ENCODE measurements around the gene PRPF38B.
"Not testable (repeated sequence)": the region's sequence is repeated elsewhere in the genome, so short reads cannot be mapped to it uniquely, and the experiment has no call there.

Gene PRPF38B

GRCh38 chr1:108699375-108700332 is 7.5 kb downstream of the PRPF38B start:
- Histone ChIP-seq H3K9ac (ENCODE audit: low read length) (no peak overlapping the region), H3K9me2 (replicated peaks; ENCODE audit: insufficient read depth, low read length) (no peaks in the 10 kb centered on the region), H3K79me2 (ENCODE audit: low read length) (peaks cover 20% of the 10 kb centered on the region), H3K4me1 (ENCODE audit: low read length) (no peaks in the 10 kb centered on the region), H2AFZ (ENCODE audit: low read length) (no peak overlapping the region), H3K36me3 (replicated peaks; ENCODE audit: insufficient read depth, low read length) (peaks cover 3% of the 10 kb centered on the region; the same call in 1 of the 2 replicates), H3K4me2 (ENCODE audit: low read depth, low read length) (no peak overlapping the region), H4K20me1 (ENCODE audit: insufficient read depth, low read length) (peaks cover 7% of the 10 kb centered on the region; the same call in 1 of the 2 replicates), H3K4me3 (ENCODE audit: low read length) (no peak overlapping the region), H3K9me3 (replicated peaks; ENCODE audit: insufficient read depth, low read length) (no peaks in the 10 kb centered on the region), H3K27ac (ENCODE audit: low read length) (no peak overlapping the region), H3K27me3 (replicated peaks; ENCODE audit: insufficient read depth, low read length) (no peaks in the 10 kb centered on the region), H3F3A (ENCODE audit: insufficient read depth, low read length) (no peaks in the 10 kb centered on the region)
- TF ChIP-seq, protein P1, sequence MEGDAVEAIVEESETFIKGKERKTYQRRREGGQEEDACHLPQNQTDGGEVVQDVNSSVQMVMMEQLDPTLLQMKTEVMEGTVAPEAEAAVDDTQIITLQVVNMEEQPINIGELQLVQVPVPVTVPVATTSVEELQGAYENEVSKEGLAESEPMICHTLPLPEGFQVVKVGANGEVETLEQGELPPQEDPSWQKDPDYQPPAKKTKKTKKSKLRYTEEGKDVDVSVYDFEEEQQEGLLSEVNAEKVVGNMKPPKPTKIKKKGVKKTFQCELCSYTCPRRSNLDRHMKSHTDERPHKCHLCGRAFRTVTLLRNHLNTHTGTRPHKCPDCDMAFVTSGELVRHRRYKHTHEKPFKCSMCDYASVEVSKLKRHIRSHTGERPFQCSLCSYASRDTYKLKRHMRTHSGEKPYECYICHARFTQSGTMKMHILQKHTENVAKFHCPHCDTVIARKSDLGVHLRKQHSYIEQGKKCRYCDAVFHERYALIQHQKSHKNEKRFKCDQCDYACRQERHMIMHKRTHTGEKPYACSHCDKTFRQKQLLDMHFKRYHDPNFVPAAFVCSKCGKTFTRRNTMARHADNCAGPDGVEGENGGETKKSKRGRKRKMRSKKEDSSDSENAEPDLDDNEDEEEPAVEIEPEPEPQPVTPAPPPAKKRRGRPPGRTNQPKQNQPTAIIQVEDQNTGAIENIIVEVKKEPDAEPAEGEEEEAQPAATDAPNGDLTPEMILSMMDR (IDR thresholded peaks at IDR 0.05; ENCODE audit: low read length): no peak
- no peak for TF ChIP-seq EZH2phosphoT487 (IDR thresholded peaks at IDR 0.05; ENCODE audit: low read length)
- DNase-seq: no peak

DNA sequence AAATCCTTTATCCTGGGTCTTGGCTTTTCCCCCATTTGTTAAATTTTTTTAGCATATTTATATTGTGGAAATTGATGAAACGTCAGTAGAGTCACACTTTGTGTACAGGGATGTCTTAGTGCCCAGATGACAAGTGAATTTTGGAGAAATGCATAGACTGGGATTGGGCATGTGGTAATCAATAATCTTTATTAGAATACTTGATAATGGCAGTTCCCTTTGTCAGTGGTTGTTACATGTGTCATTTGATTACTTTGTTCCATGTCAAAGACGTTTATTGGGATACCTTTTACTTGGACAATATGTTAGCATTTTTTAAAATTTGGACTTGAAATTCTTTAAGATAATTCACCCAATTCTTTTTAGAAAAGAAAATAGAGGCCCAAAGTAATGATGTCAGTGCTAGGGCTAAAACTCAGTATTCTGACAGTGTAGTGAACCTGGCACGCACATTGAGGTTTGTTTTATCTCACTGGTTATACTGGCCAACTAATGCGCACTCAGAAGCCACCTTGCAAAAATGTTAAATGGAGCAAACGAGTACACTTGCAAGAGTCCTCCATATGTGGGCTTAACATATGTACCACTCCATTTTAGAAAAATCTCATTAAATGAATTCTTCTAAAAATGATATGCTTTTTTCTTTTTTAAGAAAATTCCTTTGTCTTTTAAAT is 9.2 kb downstream of the PRPF38B start:
- Histone ChIP-seq H3K27me3 (replicated peaks; ENCODE audit: insufficient read depth, low read length) (no peaks in the 10 kb centered on the region), H3K4me1 (ENCODE audit: low read length) (no peaks in the 10 kb centered on the region), H2AFZ (ENCODE audit: low read length) (no peak overlapping the region), H3F3A (ENCODE audit: insufficient read depth, low read length) (no peaks in the 10 kb centered on the region), H3K36me3 (replicated peaks; ENCODE audit: insufficient read depth, low read length) (peaks cover 3% of the 10 kb centered on the region; the same call in 1 of the 2 replicates), H3K9ac (ENCODE audit: low read length) (no peak overlapping the region), H3K27ac (ENCODE audit: low read length) (no peak overlapping the region), H3K79me2 (ENCODE audit: low read length) (peaks cover 4% of the 10 kb centered on the region), H3K9me3 (replicated peaks; ENCODE audit: insufficient read depth, low read length) (no peaks in the 10 kb centered on the region), H3K9me2 (replicated peaks; ENCODE audit: insufficient read depth, low read length) (no peaks in the 10 kb centered on the region), H3K4me2 (ENCODE audit: low read depth, low read length) (no peak overlapping the region), H4K20me1 (ENCODE audit: insufficient read depth, low read length) (no peaks in the 10 kb centered on the region), H3K4me3 (ENCODE audit: low read length) (no peak overlapping the region)
- DNase-seq: no peak
- TF ChIP-seq, protein P1 (IDR thresholded peaks at IDR 0.05; ENCODE audit: low read length): no peak
- TF ChIP-seq EZH2phosphoT487 (IDR thresholded peaks at IDR 0.05; ENCODE audit: low read length) (no peak), EZH2 (optimal IDR thresholded peaks at IDR 0.05; ENCODE audit: low read depth, low read length) (no peak)

DNA sequence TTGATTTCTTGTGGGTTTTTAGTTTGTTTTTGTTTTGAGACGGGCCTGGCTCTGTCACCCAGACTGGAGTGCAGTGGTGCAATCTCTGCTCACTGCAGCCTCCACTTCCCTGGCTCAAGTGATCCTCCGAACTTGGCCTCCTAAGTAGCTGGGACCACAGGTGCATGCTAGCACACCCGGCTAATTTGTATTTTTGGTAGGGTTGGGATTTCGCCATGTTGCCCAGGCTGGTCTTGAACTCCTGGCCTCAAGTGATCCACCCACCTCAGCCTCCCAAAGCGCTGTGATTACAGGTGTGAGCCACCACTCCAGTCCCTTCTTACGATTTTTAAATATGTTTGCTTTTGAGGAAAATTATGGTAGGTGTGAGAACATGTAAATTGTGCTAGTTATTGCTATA is 10.0 kb downstream of the PRPF38B start:
- H3K27ac ChIP-seq (ENCODE audit: low read length); H2AFZ ChIP-seq (ENCODE audit: low read length); H3K9ac ChIP-seq (ENCODE audit: low read length); H3K27me3 ChIP-seq (replicated peaks; ENCODE audit: insufficient read depth, low read length); H3K4me1 ChIP-seq (ENCODE audit: low read length); H4K20me1 ChIP-seq (ENCODE audit: insufficient read depth, low read length); H3K4me3 ChIP-seq (ENCODE audit: low read length); H3K9me3 ChIP-seq (replicated peaks; ENCODE audit: insufficient read depth, low read length); H3F3A ChIP-seq (ENCODE audit: insufficient read depth, low read length); DNase-seq; H3K9me2 ChIP-seq (replicated peaks; ENCODE audit: insufficient read depth, low read length); H3K79me2 ChIP-seq (ENCODE audit: low read length); H3K4me2 ChIP-seq (ENCODE audit: low read depth, low read length); H3K36me3 ChIP-seq (replicated peaks; ENCODE audit: insufficient read depth, low read length): not testable (repeated sequence)

Data from MM.1S (cell line).